Lower leg skin (tissue), 3 donors: ENCODE data around the gene ZFAND2A.

Experiments used
- CTCF ChIP-seq, 3 donors: fragments of 450-650 bp; IDR thresholded peaks; one replicate each; pipeline ENCODE4 v1.5.1; 2016; ENCODE audit warnings: antibody characterized with exemption in 3 of 3, mild to moderate bottlenecking in 3 of 3, moderate library complexity in 2 of 3
- POLR2A ChIP-seq, 2 donors: fragments of 450-650 bp; IDR thresholded peaks; one replicate each; pipeline ENCODE4 v1.6.1; 2016 to 2017; ENCODE audit warnings: antibody characterized with exemption in 2 of 2, mild to moderate bottlenecking in 1 of 2, moderate library complexity in 1 of 2

GRCh38 chr7:1123715-1124114, 36.3 kb downstream of the ZFAND2A start:
- TF ChIP-seq CTCF (IDR thresholded peaks at IDR 0.05) (no peak), POLR2A (IDR thresholded peaks at IDR 0.05) (no peak)
